Right kidney (tissue), 1 donor: Measurements from ENCODE around the gene PGM2L1.

Experiments
- DNase-seq: peaks from one replicate; pipeline ENCODE4 v3.0.0-alpha.2; 2016

The PGM2L1 gene

DNA sequence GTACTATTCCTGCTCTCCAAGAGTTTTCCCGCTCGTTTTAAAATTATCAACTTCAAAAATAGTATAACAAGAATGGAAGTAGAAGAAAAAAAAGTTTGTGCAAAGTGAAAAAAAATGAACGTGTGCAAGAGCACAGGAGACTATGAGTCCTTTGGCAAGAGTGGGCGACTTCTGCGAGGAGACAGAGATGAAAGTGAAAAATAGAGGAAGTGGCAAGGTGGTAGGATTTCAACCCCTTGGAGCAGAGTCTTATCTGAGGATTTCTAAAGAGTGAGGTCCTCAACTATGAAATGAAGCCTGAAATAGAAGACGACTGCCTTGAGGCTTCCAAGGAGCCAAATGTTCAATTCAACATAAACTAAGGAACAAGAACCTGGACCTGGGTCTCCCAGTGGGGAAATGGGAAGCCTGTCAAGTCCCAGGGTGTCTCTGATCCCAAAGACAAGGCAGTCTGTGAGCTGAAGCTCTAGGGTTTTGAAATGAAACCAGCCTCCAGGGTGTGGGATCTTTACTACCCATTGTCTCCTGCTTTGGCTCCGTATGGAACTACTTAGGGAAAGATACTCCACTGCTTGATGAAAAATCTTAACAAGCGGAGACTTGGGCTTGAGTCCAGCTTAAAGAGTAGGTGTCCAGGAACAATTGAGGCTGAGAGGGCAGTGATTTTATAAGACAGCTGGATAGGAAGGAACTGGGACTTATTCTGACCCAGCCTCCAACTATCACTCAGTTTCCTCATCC, 91.6 kb downstream of the PGM2L1 start:
- DNase-seq = no peak

DNA sequence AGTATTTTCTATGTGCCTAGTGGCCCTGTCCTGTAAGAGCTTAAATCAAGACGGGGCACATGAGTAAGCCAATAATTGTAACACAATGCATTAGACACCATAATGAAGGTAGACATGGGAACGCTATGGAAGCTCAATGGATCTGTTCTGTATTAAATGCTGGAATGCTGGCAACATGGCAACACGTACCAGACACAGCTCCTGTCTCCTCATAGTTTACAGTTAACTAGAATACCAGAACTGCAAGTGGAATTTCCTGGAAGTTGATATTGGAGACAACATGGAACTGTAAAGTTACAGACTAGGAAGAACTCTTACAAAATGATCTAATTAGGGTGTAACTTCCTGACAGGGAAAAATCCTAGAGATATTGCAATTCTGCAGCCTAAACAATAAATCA, 99.2 kb downstream of the PGM2L1 start:
- DNase-seq = no peak

DNA sequence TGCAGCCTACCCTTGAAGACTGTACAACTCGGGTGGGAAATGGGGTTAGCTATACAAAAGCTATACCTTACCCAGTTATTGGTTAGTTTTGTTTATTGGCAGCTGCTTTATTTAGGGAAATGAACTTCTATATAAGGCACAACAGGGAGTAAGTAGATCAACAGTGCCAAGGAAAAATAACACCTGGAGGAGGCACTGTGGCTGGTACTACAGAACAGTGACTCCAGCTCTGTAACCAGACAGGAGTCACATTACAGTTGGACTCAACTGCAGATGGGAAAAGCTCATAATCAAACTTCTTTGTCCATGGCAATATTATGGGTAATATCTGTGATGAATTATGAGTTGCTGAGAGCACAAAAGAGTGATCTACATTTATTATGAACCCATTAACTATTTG, 100.7 kb downstream of the PGM2L1 start:
- no peak for DNase-seq

DNA sequence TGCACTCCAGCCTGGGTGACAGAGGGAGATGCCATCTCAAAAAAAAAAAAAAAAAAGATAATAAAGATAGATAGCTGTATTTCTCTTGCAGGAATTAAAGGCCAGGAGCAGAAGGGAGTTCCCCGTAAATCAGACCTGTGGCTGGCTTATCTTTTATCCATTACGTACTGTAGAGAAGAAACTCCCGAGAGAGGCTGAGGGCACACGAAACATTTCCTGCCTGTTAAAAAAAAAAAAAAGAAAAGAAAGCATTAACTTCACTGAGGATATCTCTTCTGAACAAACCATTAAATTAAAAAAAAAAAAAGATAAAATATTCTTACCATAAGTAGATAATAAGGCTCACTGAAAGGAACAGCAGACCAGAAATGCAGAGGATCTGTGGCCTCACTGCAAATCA, 109.3 kb downstream of the PGM2L1 start:
- no peak for DNase-seq

DNA sequence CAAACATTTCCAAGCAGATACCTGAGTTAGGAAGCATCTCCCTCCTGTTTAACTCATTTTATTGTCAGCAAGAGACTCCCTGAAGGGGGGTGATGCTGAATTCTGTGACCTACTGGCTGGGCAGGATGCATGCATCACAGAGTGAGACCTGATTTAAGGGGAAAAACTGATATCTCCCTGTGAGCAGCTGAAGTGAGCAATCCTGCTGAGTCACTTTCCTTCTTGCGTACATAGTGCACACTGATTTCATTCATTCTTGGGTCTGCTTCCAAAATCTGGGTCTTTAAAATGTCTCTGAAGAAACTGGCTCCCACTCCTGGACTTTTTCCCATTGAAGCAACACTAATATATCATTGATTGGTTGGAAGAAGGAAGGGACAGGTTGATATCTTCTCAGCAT, 110.1 kb downstream of the PGM2L1 start:
- no peak for DNase-seq

DNA sequence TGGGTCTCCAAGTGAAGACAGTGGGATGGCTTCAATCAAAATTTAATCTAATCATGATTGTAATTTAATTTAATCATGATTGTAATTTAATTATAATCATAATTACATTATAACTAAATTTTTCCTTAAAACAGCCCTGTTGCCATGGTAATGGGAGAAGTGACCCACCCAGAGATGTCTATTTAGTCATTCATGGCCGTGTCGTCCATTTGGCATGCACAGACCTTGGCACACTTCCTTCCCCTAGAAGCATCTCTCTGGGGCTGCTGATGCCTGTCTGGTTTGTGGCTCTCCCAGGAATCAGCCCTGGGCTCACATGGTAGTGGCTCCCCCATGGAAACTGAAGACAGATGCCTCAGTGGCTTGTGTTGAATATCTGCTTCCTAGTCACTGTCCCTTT, 113.8 kb downstream of the PGM2L1 start:
- no peak for DNase-seq

DNA sequence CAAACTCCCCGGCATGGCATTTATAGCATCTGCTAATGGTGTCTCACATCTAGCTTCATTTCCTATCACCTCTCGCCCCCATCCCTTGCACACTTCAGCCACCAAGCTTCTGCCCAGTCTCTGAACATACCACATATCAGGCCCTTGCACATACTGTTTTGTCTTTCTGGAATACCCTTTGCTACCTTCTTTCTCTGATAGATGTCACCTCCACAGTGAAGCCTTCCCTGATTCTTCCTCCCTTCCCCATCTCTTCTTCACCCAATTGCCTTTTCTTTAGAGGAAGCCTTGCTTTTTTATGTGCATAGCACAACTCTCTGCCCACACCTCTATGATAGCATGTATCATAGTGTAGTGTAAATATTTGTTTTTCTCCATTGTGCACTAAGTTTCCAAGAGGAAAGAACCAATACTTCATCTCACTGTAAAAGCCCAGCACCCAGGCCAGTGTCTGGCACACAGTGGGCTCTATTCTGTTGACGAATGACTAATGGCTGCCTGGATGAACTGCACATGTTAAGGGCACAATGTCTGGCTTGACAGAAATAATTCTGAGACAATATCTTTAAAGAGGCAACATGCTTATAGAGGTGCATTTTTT, 114.6 kb downstream of the PGM2L1 start:
- DNase-seq = no peak

DNA sequence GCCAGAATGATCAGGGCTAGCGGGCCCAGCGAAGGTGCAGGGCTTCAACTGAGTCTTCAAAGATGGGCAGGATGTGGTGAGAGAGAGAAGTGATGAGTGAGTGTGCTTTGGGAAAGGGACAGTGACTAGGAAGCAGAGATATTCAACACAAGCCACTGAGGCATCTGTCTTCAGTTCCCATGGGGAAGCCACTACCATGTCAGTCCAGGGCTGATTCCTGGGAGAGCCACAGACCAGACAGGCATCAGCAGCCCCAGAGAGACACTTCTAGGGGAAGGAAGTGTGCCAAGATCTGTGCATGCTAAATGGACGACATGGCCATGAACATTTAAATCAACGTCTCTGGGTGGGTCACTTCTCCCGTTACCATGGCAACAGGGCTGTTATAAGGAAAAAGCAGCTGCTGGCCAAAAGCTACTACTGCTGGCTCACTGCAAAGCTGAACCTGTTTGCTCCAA, 115.3 kb downstream of the PGM2L1 start:
- no peak for DNase-seq

DNA sequence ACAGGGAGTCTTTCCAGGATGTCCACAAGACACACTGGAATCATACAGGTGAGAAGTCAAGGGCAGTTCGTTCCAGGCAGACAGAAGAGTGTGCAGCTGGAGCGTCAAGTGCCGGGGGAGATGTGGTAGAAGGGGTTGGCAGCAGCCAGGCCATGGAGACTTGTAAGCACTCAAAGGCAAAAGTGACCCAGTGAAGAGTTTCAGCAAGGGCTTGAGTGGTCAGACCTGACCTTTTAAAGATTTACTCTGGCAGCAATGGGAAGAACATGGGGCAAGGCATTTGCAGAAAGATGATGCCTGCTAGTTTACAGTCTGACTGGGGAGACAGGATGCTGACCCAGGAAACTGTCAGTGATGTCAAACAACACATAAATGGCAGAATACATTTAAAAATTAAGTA, 115.8 kb downstream of the PGM2L1 start:
- no peak for DNase-seq

DNA sequence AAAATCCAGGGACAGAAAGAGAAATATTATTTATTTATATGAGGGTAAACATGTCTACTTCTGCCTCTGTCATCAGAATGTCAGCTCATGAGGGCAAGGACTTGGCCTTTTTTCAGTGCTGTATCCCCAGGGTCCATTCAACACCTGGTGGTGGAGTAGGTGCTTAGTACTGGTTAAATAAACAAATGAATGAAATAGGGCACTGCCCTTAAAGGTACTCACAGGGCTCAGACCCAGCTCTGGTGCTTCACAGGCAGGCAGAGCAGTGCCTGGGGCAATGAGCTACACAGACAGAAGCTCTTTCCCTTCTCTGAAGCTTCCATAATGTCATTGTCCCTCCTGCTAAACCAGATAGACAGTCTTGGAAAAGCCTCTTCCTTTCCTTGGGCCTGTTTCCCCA, 117.7 kb downstream of the PGM2L1 start:
- no peak for DNase-seq
